ENCODE results near the gene KCNG2.

The KCNG2 gene

GRCh38 chr18:79760881-79761280 lies 36.9 kb upstream of the KCNG2 start:
- no peaks in the 10 kb centered on the region for H3K4me1 ChIP-seq (ENCODE audit: insufficient read depth, low read length, poor library complexity, severe bottlenecking)
- no peak overlapping the region for H3K9ac ChIP-seq (ENCODE audit: low read depth, low read length, poor library complexity, severe bottlenecking)
- H4K20me1 ChIP-seq (ENCODE audit: insufficient read depth, low read length, poor library complexity, severe bottlenecking): no peaks in the 10 kb centered on the region

GRCh38 chr18:79763407-79763806 lies 34.3 kb upstream of the KCNG2 start:
- H3K9me2 ChIP-seq (replicated peaks; ENCODE audit: low read depth, low read length): no peaks in the 10 kb centered on the region
- peaks cover 28% of the 10 kb centered on the region; the same call in 1 of the 2 replicates for H3K9me3 ChIP-seq (ENCODE audit: insufficient read depth, low read depth, low read length)
- H3F3A ChIP-seq (ENCODE audit: low read depth): no peaks in the 10 kb centered on the region
- no peaks in the 10 kb centered on the region for H3K36me3 ChIP-seq (ENCODE audit: insufficient read depth, low read length)
- H3K9ac ChIP-seq (ENCODE audit: low read depth, low read length, poor library complexity, severe bottlenecking): no peak overlapping the region
- no peak overlapping the region for H3K4me2 ChIP-seq (ENCODE audit: low read depth, low read length, poor library complexity, severe bottlenecking)
- H3K4me1 ChIP-seq (ENCODE audit: insufficient read depth, low read length, poor library complexity, severe bottlenecking): no peaks in the 10 kb centered on the region
- TF ChIP-seq EZH2phosphoT487 (IDR thresholded peaks at IDR 0.05; ENCODE audit: borderline replicate concordance): no peak
- TF ChIP-seq, protein P1, sequence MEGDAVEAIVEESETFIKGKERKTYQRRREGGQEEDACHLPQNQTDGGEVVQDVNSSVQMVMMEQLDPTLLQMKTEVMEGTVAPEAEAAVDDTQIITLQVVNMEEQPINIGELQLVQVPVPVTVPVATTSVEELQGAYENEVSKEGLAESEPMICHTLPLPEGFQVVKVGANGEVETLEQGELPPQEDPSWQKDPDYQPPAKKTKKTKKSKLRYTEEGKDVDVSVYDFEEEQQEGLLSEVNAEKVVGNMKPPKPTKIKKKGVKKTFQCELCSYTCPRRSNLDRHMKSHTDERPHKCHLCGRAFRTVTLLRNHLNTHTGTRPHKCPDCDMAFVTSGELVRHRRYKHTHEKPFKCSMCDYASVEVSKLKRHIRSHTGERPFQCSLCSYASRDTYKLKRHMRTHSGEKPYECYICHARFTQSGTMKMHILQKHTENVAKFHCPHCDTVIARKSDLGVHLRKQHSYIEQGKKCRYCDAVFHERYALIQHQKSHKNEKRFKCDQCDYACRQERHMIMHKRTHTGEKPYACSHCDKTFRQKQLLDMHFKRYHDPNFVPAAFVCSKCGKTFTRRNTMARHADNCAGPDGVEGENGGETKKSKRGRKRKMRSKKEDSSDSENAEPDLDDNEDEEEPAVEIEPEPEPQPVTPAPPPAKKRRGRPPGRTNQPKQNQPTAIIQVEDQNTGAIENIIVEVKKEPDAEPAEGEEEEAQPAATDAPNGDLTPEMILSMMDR (conservative IDR thresholded peaks at IDR 0.05; ENCODE audit: low read length): no peak
- no peak overlapping the region for H3K4me3 ChIP-seq (ENCODE audit: low read length, poor library complexity, severe bottlenecking)
- H3K27me3 ChIP-seq (ENCODE audit: insufficient read depth, low read length, poor library complexity, severe bottlenecking): no peaks in the 10 kb centered on the region
- no peaks in the 10 kb centered on the region for H3K79me2 ChIP-seq (ENCODE audit: insufficient read depth, low read length)
- no peak overlapping the region for H2AFZ ChIP-seq (ENCODE audit: low read length)
- H4K20me1 ChIP-seq (ENCODE audit: insufficient read depth, low read length, poor library complexity, severe bottlenecking): no peaks in the 10 kb centered on the region

More at GRCh38 chr18:79760881-79761280, 36.9 kb upstream of the KCNG2 start:
- Histone ChIP-seq H2AFZ (ENCODE audit: low read length) (no peak overlapping the region), H3K9me2 (replicated peaks; ENCODE audit: low read depth, low read length) (no peaks in the 10 kb centered on the region), H3K27me3 (ENCODE audit: insufficient read depth, low read length, poor library complexity, severe bottlenecking) (no peaks in the 10 kb centered on the region), H3K36me3 (ENCODE audit: insufficient read depth, low read length) (no peaks in the 10 kb centered on the region; the same call in 1 of the 2 replicates), H3K4me3 (ENCODE audit: low read length, poor library complexity, severe bottlenecking) (no peak overlapping the region), H3K9me3 (ENCODE audit: insufficient read depth, low read depth, low read length) (peaks cover 19% of the 10 kb centered on the region; the same call in 1 of the 2 replicates), H3K79me2 (ENCODE audit: insufficient read depth, low read length) (no peaks in the 10 kb centered on the region), H3F3A (ENCODE audit: low read depth) (no peaks in the 10 kb centered on the region), H3K4me2 (ENCODE audit: low read depth, low read length, poor library complexity, severe bottlenecking) (no peak overlapping the region)
- TF ChIP-seq, protein P1 (conservative IDR thresholded peaks at IDR 0.05; ENCODE audit: low read length): no peak
- no peak for TF ChIP-seq EZH2phosphoT487 (IDR thresholded peaks at IDR 0.05; ENCODE audit: borderline replicate concordance)

GRCh38 chr18:79764131-79764530 lies 33.6 kb upstream of the KCNG2 start:
- H3F3A ChIP-seq (ENCODE audit: low read depth): no peaks in the 10 kb centered on the region
- no peak overlapping the region for H3K4me2 ChIP-seq (ENCODE audit: low read depth, low read length, poor library complexity, severe bottlenecking)
- no peak overlapping the region for H3K4me3 ChIP-seq (ENCODE audit: low read length, poor library complexity, severe bottlenecking)

More at GRCh38 chr18:79764131-79764530, 33.6 kb upstream of the KCNG2 start:
- no peaks in the 10 kb centered on the region for H3K36me3 ChIP-seq (ENCODE audit: insufficient read depth, low read length)
- no peaks in the 10 kb centered on the region for H4K20me1 ChIP-seq (ENCODE audit: insufficient read depth, low read length, poor library complexity, severe bottlenecking)
- no peak overlapping the region for H2AFZ ChIP-seq (ENCODE audit: low read length)
- no peaks in the 10 kb centered on the region for H3K4me1 ChIP-seq (ENCODE audit: insufficient read depth, low read length, poor library complexity, severe bottlenecking)
- no peaks in the 10 kb centered on the region for H3K9me2 ChIP-seq (replicated peaks; ENCODE audit: low read depth, low read length)
- no peak overlapping the region for H3K9ac ChIP-seq (ENCODE audit: low read depth, low read length, poor library complexity, severe bottlenecking)
- no peaks in the 10 kb centered on the region for H3K27me3 ChIP-seq (ENCODE audit: insufficient read depth, low read length, poor library complexity, severe bottlenecking)
- peaks cover 34% of the 10 kb centered on the region; the same call in 1 of the 2 replicates for H3K9me3 ChIP-seq (ENCODE audit: insufficient read depth, low read depth, low read length)
- H3K79me2 ChIP-seq (ENCODE audit: insufficient read depth, low read length): no peaks in the 10 kb centered on the region
- TF ChIP-seq EZH2phosphoT487 (IDR thresholded peaks at IDR 0.05; ENCODE audit: borderline replicate concordance): no peak
- TF ChIP-seq, protein P1 (conservative IDR thresholded peaks at IDR 0.05; ENCODE audit: low read length): no peak

Data from Loucy (cell line).